ENCODE measurements around the gene UBAP1.
A peak's percentile ranks its signal among the peaks of the same experiment; 100 is the strongest.
"Not testable (repeated sequence)": the region's sequence is repeated elsewhere in the genome, so short reads cannot be mapped to it uniquely, and the experiment has no call there.

Gene UBAP1

GRCh38 chr9:34179213-34180136 lies 632 bp downstream of the UBAP1 start:
- DNase-seq = peak; percentile 55

DNA sequence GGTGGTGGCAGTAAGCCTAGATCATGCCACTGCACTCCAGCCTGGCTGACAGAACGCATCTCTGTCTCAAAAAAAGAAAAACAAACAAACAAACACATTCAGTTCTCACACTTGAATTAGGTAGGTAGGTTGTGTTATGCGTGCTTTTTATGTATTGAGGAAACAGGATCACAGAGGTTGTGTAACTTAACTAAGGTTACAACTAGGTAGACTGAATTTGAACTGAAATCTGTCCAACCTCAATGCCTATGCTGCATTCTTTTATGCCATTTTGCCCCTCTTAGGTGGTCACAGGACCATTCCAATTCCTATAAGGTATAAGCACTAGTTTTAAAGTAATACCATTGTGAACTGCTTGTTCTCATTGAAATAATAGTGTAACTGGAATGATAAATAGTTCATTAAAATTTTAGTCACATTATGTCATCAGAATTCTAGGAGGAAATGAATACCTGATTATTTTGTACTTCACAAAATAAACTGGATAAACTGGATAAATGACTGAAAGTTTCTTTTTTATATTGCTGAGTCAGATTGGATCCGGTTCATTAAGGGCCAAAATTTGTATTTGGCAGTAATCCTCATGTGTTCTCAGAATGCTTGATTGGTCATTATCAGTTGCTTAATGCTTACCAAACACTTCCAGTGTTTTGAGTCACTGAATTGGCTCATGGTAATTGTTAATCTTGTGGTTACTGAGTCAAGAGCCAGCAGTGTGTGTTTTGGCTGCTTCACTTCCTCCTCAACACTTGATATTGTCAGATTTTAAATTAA lies 7.1 kb downstream of the UBAP1 start:
- peak; percentile 93 for DNase-seq

DNA sequence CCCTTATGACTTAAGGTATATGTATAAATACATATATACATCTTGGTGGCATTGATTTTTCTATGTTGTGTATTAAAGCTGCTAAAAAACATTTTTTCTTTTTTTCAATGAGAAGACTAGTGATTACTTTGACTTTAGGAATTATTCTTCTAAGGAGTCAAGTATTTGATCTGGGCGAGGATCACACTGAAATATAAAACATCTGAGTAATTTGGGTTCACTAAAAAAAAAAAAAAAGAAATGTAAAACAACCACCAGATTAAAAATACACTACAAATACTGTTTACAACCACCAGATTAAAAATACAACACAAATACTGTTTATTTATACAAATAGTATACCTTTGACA lies 9.0 kb downstream of the UBAP1 start:
- DNase-seq = no peak

- DNase-seq = peak; percentile 42
Measured at GRCh38 chr9:34190996-34191892, 12.4 kb downstream of the UBAP1 start.

GRCh38 chr9:34195143-34195542 lies 16.3 kb downstream of the UBAP1 start:
- DNase-seq = no peak

DNA sequence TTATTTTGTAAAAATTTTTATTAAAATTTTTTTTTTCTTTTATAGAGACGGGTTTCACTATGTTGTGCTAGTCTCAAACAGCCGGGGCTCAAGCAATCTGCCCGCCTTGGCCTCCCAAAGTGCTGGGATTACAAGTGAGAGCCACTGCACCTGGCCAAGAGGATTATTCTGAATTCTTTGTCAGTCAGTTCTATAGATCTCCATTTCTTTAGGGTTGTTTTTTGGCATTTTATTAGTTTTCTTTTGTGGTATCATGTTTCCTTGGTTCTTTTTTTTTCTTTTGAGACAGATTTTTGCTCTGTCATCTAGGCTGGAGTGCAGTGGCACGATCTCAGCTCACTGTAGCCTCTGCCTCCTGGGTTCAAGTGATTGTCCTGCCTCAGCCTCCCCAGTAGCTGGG lies 18.4 kb downstream of the UBAP1 start:
- not testable (repeated sequence) for DNase-seq

GRCh38 chr9:34197756-34198711 lies 19.2 kb downstream of the UBAP1 start:
- peak; percentile 63 for DNase-seq

- no peak for DNase-seq
Measured at GRCh38 chr9:34200092-34200491, 21.2 kb downstream of the UBAP1 start.

DNA sequence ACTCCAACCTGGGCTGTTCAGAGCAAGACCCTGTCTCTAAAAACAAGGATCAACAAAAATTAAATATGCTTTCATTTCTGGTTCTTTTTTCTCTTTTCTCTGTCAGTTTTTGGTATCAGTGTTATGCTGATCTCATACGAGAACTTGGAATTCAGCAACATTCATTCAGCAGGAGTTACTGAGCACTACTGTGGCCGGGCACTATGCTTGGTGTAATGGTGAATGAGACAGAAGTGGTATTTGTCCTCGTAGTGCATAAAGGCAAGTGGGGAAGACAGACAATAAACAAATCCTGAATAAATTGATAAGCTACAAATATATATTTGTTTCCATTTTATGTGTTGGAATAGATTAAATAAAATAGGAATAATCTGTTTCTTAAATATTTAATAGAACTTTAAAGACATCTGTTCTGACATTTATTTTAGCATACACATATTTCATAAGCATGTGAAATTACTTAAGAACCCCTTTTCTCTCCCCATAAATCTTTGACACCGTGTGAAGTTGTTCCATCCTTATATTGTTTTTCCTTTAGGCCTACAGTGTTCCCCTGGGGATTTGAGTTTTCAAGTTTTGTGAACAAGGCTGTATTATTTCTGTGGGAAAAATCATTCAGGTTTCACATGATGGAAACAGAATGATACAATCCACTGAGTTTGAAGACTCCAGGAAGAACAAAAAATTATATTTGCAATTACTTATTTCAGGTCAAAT lies 24.6 kb downstream of the UBAP1 start:
- no peak for DNase-seq

GRCh38 chr9:34203992-34204635 lies 25.3 kb downstream of the UBAP1 start:
- peak; percentile 46 for DNase-seq

DNA sequence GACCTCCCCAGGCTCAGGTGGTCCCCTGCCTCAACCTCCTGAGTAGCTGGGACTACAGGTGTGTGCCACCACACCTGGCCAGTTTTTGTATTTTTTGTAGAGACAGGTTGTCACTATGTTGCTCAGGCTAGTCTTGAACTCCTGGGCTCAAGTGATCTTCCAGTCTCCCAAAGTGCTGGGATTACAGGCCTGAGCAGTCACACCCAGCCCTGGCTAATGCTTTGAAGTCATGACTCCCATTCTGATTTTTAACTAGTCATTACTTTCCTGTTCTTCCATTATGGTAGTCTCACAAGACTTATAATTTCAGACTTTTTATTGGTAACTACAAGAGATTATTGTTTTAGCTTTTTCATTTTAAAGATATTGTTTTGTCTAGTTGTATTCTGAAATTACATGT lies 26.3 kb downstream of the UBAP1 start:
- no peak for DNase-seq

- no peak for DNase-seq
Measured at GRCh38 chr9:34206561-34206960, 27.7 kb downstream of the UBAP1 start.

DNA sequence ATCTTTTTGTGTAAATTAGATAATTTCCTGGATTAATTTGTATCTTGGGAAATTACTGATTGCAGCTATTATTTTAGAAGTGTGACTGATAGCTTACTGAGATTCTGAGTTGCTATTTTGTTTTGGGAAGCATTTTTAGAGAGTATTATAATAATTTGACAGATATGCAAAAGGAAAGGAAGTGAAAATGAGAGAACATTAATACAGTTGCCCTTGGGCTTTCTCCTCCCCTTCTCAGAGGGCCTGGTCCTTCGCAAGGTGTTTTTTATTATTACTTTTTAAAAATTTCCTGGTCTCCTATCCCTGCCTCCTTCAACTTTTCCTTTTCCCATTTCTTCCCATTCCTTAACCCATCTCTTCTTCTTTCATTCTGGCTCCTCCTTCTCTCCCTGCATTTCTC lies 32.6 kb downstream of the UBAP1 start:
- no peak for DNase-seq

GRCh38 chr9:34214354-34215000 lies 35.6 kb downstream of the UBAP1 start:
- not testable (repeated sequence) for DNase-seq

DNA sequence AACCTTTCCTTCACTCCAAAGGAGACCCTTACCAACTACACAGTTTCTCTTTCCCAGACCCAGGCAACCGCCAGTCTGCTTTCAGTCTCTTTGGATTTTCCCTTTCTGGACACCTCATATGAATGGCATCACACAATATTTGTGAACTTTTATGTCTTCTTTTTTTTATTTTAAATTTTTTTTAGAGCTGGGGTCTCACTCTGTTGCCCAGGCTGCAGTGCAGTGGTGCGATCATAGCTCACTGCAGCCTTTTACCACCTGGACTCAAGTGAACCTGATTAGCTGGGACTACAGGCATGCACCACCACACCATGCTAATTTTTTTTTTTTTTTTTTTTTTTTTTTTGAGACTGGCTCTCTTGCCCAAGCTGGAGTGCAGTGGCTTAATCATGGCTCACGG lies 37.5 kb downstream of the UBAP1 start:
- DNase-seq = no peak

- not testable (repeated sequence) for DNase-seq
Measured at GRCh38 chr9:34217015-34217414, 38.2 kb downstream of the UBAP1 start.

DNA sequence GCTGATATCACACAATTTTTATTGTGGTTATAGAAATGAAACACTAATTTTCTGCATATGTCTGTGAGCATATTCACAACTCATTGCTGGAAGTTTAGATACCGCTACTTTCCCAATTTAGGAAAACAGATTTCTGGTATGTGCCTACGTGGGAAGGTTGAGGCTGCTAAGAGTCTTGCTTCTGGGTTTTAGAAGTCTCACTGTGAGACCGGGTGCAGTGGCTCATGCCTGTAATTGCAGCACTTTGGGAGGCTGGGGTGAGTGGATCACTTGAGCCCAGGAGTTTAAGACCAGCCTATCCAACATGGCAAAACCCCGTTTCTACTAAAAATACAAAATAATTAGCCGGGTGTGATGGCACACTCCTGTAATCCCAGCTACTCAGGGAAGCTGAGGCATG lies 39.6 kb downstream of the UBAP1 start:
- no peak for DNase-seq

DNA sequence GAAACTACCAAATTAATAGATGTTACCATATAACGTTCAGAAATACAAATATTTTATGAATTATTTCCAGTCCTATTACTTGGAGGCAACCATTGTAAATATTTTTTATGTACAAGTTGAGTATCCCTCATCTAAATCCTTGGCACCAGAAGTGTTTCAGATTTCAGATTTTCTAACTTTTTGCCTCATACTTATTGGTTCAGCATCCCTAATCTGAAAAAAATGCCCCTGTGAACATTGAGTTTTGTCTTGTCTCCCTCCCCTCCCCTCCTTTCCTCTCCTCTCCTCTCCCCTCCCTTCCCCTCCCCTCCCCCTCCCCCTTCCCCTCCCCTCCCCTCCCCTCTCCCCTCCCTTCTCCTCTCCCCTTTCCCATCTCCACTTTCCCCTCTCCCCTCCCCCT lies 40.6 kb downstream of the UBAP1 start:
- DNase-seq = no peak

DNA sequence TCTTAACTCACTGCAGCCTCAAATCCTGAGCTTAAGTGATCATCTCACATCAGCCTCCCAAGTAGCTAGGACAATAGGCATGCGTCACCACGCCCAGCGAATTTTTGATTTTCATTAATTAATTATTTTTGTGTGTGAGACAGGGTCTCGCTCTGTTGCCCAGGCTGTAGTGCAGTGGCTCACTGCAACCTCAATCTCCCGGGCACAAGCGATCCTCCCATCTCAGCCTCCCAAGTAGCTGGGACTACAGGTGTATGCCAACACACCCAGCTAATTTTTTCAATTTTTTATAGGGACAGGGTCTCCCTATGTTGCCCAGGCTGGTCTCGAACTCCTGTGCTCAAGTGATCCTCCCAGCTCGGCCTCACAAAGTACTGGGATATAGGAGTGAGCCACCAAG lies 41.4 kb downstream of the UBAP1 start:
- no peak for DNase-seq

DNA sequence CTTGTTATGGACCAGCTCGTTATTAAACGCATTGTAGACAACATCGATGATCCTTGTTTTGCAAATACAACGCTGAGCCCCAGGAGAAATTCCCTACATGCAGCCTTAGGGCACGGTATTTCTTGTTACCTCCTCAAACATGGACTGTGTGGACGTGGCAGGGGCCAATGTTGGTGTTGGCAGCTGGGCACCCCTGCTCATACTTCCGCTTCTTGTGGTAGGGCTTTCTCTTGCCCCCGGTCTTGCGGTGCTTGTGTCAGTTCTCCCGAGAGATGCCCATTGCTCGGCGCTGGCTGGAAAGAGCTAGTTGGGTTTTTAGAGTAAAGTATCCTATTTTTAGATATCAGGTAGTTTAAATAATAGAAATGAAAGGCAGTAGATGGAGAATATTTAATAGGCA lies 45.5 kb downstream of the UBAP1 start:
- no peak for DNase-seq
